AG04450 (cell line): ENCODE results near the gene HDDC2. TPM values are rescaled to one million over a fixed set of nuclear protein-coding genes. Genes with fewer than 3 reads are reported as not detected.

Experiments
- CTCF ChIA-PET: fragments of 300-600, 350-600 bp; formaldehyde crosslinking; extraction: SDS; loops from one replicate; lab custom pipeline; 2022; ENCODE audit warnings: antibody characterized with exemption, inconsistent platforms; lab: Charles Lee
- POLR2A ChIA-PET: fragments of 350-600 bp; formaldehyde crosslinking; extraction: SDS; loops from one replicate; lab custom pipeline; 2021; ENCODE audit warnings: antibody characterized with exemption, inconsistent platforms; lab: Yijun Ruan, JAX
- DNase-seq: peaks from one replicate; pipeline ENCODE4 v3.0.0-alpha.2; 2011; ENCODE audit warnings: low read depth, low spot score
- H3K27ac ChIP-seq: one replicate; pipeline ENCODE4 v1.5.1; 2012; ENCODE audit warnings: low read depth, low read length, control low read depth
- H3K27me3 ChIP-seq: one replicate; pipeline ENCODE4 v1.6.0; 2012; ENCODE audit warnings: low read length; ENCODE audit not compliant: control insufficient read depth, insufficient read depth
- H3K4me3 ChIP-seq: 2 replicates; pipeline ENCODE4 v1.5.1; 2011; ENCODE audit warnings: mild to moderate bottlenecking, low read depth, low read length, control low read depth
- H3K9me3 ChIP-seq: 2 replicates; pipeline ENCODE4 v1.5.1; 2012; ENCODE audit warnings: low read length; ENCODE audit not compliant: control insufficient read depth, insufficient read depth
- CTCF ChIP-seq: IDR thresholded peaks from 2 replicates; pipeline ENCODE4 v1.5.1; 2011; ENCODE audit warnings: low read depth, low read length, control low read depth, inconsistent platforms
- polyA minus RNA-seq: library from RNA; depleted of rRNA, polyadenylated mRNA; stranded (reverse); fragments of >200 nt; gene quantifications from 2 replicates; pipeline ENCODE4 v1.2.3, GENCODE V29; 2011; rRNA and poly(A)+ RNA removed
- polyA plus RNA-seq: library from polyadenylated mRNA; depleted of rRNA; stranded (reverse); fragments of >200 nt; gene quantifications from 2 replicates; pipeline ENCODE4 v1.2.3, GENCODE V29; 2011; rRNA removed

Gene HDDC2
- polyA plus RNA-seq (100 and 116 TPM in 2 replicates), polyA minus RNA-seq (25.0 and 31.3 TPM in 2 replicates)

DNA sequence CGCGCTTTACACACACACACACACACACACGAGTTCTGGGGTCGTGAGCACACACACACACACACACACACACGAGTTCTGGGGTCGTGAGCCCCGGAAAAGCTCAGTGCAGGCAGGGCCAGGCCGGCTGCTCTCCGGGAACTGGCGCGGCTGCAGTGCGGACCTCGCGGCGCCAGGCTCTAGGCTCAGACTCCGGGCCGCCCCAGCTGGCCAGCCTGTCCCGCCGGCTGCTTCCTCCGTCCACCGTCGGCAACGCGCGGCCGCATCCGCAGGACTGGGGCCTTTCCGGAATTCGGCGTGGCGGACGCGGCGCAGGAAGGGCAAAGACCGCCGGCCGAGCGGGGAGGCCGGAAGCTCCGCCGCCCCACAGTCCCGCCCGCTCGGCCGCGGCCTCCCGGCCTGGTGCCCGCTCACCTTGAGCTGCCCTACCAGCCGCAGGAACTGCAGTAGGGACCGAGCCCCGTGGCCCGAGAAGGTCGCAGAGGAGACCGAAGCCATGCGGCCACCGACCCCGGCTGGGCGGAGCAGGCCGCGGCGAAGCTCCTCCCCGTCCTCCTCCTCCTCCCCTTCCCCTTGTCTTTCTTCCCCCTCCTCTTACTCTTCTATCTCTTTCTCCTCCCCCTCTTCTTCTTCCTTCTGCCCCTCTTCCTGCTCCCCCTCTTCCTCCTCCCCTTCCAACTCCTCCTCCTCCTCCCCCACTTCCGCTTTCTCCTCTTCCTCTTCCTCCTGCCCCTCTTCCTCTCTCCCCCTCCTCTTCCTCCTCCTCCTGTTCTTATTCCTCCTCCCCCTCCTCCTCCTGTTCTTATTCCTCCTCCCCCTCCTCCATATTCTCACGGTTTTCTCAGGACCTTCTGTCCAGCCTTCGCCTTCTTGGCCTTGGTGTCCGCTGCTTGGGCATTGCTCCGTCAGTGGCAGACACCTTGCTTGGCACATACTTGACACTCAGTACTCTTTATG lies at the start of gene HDDC2:
TSS of gene HDDC2 (minus strand) at position 533 of the 957 bp plus-strand sequence. CDS start at position 498, 35 bp downstream.
- ChIA-PET POLR2A (interaction anchor here (0.5 to 1.4 kb wide), 9 partner anchors 72 to 475 kb away, joined by 3 to 7 read pairs (median 3); partner anchors contain the start of gene TPD52L1), CTCF (interaction anchor here (0.6 to 2.1 kb wide), 12 partner anchors 9 to 673 kb away, joined by 3 to 8 read pairs (median 4); partner anchors contain the start of gene TPD52L1)
- no peak for TF ChIP-seq CTCF
- Histone ChIP-seq H3K27me3 (peaks cover 4% of the 10 kb centered on the region), H3K27ac (peak within 1 kb of the TSS; percentile 57), H3K9me3 (no peaks in the 10 kb centered on the region), H3K4me3 (peak within 1 kb of the TSS; percentile 73)
- no peak for DNase-seq

GRCh38 chr6:125346926-125347563 lies 45.3 kb upstream of the HDDC2 start:
- no peak for DNase-seq
- TF ChIP-seq CTCF = no peak
- Histone ChIP-seq H3K27ac (no peak overlapping the region), H3K4me3 (no peak overlapping the region), H3K27me3 (peaks cover 4% of the 10 kb centered on the region), H3K9me3 (no peaks in the 10 kb centered on the region)
- ChIA-PET CTCF (no interaction called here), POLR2A (no interaction called here)

DNA sequence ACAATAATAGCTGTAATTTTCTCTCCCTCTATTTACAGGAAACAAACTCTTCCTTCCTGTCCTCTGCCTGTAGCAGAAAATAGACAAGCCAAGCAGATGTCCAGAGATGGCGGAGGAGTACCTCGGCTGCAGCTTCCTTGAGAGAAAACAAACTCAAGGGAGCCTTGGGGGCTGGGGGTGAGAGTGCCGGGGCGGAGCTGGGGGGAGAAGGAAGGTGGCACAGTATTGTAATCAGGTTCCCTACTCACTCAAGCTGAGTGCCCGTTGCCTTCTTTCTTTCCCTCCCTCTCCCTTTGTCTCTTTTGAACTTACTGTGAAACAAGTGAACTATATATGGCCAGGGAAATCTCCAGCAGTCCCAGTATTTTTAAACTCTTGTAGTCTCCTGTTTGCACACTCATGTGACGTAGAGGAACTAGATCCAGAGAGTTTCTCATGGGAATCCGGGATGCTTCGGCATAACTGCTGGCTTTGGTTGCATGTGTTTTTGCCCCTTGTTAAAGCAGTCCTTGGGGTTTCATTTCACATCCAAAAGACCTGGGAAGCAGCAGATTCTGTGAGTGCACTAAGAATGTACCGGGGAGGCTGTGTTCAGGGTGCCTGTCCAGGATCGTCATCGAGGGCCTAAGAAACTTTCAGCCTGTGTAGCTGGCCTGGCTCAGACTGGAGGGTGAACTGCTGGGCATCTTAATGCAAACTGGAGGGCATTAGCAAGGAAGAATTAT lies 44.6 kb upstream of the HDDC2 start:
- no peak for DNase-seq
- TF ChIP-seq CTCF = no peak
- peaks cover 4% of the 10 kb centered on the region for H3K27me3 ChIP-seq
- H3K27ac ChIP-seq = no peak overlapping the region
- POLR2A ChIA-PET = no interaction called here
- CTCF ChIA-PET = no interaction called here
- H3K9me3 ChIP-seq = no peaks in the 10 kb centered on the region
- H3K4me3 ChIP-seq = no peak overlapping the region

- CTCF ChIA-PET = no interaction called here
- POLR2A ChIA-PET = no interaction called here
- Histone ChIP-seq H3K9me3 (no peaks in the 10 kb centered on the region), H3K27ac (no peak overlapping the region), H3K27me3 (peaks cover 1% of the 10 kb centered on the region), H3K4me3 (no peak overlapping the region)
- no peak for TF ChIP-seq CTCF
- no peak for DNase-seq
These were observed 39.7 kb upstream of the HDDC2 start for GRCh38 chr6:125341460-125341859.
